Stimulated activated CD4-positive, alpha-beta T cell treated with anti-CD3 and anti-CD28 coated beads, Interleukin-1b, Interleukin-23, amount 100 ng/mL, for 1 hour (primary cell): ENCODE data around the gene RGL1.

ENCODE experiments used
- DNase-seq, 2 donors: peaks; one replicate each; pipeline ENCODE4 v3.0.0-alpha.2; 2020; ENCODE audit warnings: low read depth in 2 of 2

The RGL1 gene

GRCh38 chr1:183889095-183889494, 84.2 kb downstream of the RGL1 start:
- no peak for DNase-seq

GRCh38 chr1:183891158-183891856, 86.4 kb downstream of the RGL1 start:
- DNase-seq, result no peak

GRCh38 chr1:183892351-183892793, 87.5 kb downstream of the RGL1 start:
- DNase-seq, result no peak

- no peak for DNase-seq
These were observed 88.8 kb downstream of the RGL1 start for GRCh38 chr1:183893561-183894289.

- no peak for DNase-seq
These were observed 89.3 kb downstream of the RGL1 start for GRCh38 chr1:183894290-183894565.

GRCh38 chr1:183896466-183897048, 91.6 kb downstream of the RGL1 start:
- no peak for DNase-seq

GRCh38 chr1:183898001-183898396, 93.1 kb downstream of the RGL1 start:
- DNase-seq, result no peak

- no peak for DNase-seq
These were observed 93.7 kb downstream of the RGL1 start for GRCh38 chr1:183898610-183899009.

- no peak for DNase-seq
These were observed 96.9 kb downstream of the RGL1 start for GRCh38 chr1:183901748-183902330.

- no peak for DNase-seq
These were observed 98.2 kb downstream of the RGL1 start for GRCh38 chr1:183903101-183903500.

- DNase-seq, result no peak
These were observed 100.7 kb downstream of the RGL1 start for GRCh38 chr1:183905508-183906113.

- no peak for DNase-seq
These were observed 102.2 kb downstream of the RGL1 start for GRCh38 chr1:183907070-183907469.

- DNase-seq, result no peak
These were observed 103.2 kb downstream of the RGL1 start for GRCh38 chr1:183908079-183908478.

- DNase-seq, result no peak
These were observed 104.8 kb downstream of the RGL1 start for GRCh38 chr1:183909672-183910071.

- DNase-seq, result no peak
These were observed 105.9 kb downstream of the RGL1 start for GRCh38 chr1:183910845-183911244.

GRCh38 chr1:183911285-183911684, 106.4 kb downstream of the RGL1 start:
- DNase-seq, result no peak

- DNase-seq, result no peak
These were observed 107.5 kb downstream of the RGL1 start for GRCh38 chr1:183912265-183912886.

- no peak for DNase-seq
These were observed 108.7 kb downstream of the RGL1 start for GRCh38 chr1:183913567-183913993.

GRCh38 chr1:183914276-183914675, 109.4 kb downstream of the RGL1 start:
- no peak for DNase-seq

GRCh38 chr1:183914891-183915290, 110.0 kb downstream of the RGL1 start:
- DNase-seq, result no peak

- peak; percentile 40 to 45 for DNase-seq
These were observed 110.9 kb downstream of the RGL1 start for GRCh38 chr1:183915625-183916510.
